Measurements from ENCODE around the gene GDNF. TPM values are rescaled to one million over a fixed set of nuclear protein-coding genes. Genes with fewer than 3 reads are reported as not detected.
"Not testable (repeated sequence)": the region's sequence is repeated elsewhere in the genome, so short reads cannot be mapped to it uniquely, and the experiment has no call there.

Gene GDNF
- total RNA-seq, 1 experiment from 2014 or later, result not detected

- not testable (repeated sequence) for DNase-seq (ENCODE audit: low spot score)
Observed at GRCh38 chr5:37781409-37781808, 58.4 kb downstream of the GDNF start.

GRCh38 chr5:37777432-37778130 lies 62.3 kb downstream of the GDNF start:
- DNase-seq (ENCODE audit: low spot score), result no peak

- no peak for DNase-seq (ENCODE audit: low spot score)
Observed at GRCh38 chr5:37776826-37777225, 63.0 kb downstream of the GDNF start.

GRCh38 chr5:37774912-37775483 lies 64.8 kb downstream of the GDNF start:
- DNase-seq (ENCODE audit: low spot score), result no peak

GRCh38 chr5:37773809-37774208 lies 66.0 kb downstream of the GDNF start:
- DNase-seq (ENCODE audit: low spot score), result no peak

- DNase-seq (ENCODE audit: low spot score), result no peak
Observed at GRCh38 chr5:37772255-37772654, 67.6 kb downstream of the GDNF start.

- peak; percentile 66 for DNase-seq (ENCODE audit: low spot score)
Observed at GRCh38 chr5:37771731-37772130, 68.1 kb downstream of the GDNF start.

GRCh38 chr5:37771203-37771611 lies 68.6 kb downstream of the GDNF start:
- no peak for DNase-seq (ENCODE audit: low spot score)

- DNase-seq (ENCODE audit: low spot score), result no peak
Observed at GRCh38 chr5:37770786-37771185, 69.1 kb downstream of the GDNF start.

- no peak for DNase-seq (ENCODE audit: low spot score)
Observed at GRCh38 chr5:37769840-37770239, 70.0 kb downstream of the GDNF start.

- DNase-seq (ENCODE audit: low spot score), result no peak
Observed at GRCh38 chr5:37769108-37769507, 70.7 kb downstream of the GDNF start.

GRCh38 chr5:37768371-37768770 lies 71.5 kb downstream of the GDNF start:
- DNase-seq (ENCODE audit: low spot score), result no peak

GRCh38 chr5:37767961-37768360 lies 71.9 kb downstream of the GDNF start:
- DNase-seq (ENCODE audit: low spot score), result no peak

GRCh38 chr5:37767251-37767650 lies 72.6 kb downstream of the GDNF start:
- no peak for DNase-seq (ENCODE audit: low spot score)
